Neural progenitor cell (in vitro differentiated cells): ENCODE data around the gene ATP10D. TPM values are rescaled to one million over a fixed set of nuclear protein-coding genes. Genes with fewer than 3 reads are reported as not detected.

Experiments
- DNase-seq: peaks from one replicate; pipeline ENCODE4 v3.0.0-alpha.2; 2016; ENCODE audit warnings: low spot score
- H2AFZ ChIP-seq: fragments of 200-600 bp; sonication (generic); replicated peaks from 2 replicates; pipeline ENCODE4 v1.6.1; 2016; ENCODE audit warnings: antibody characterized with exemption
- H3F3A ChIP-seq: fragments of 200-600 bp; sonication (generic); 2 replicates; pipeline ENCODE4 v1.6.1; 2016; ENCODE audit warnings: antibody characterized with exemption, low read depth
- H3K27ac ChIP-seq: fragments of 200-600 bp; sonication (generic); 2 replicates; pipeline ENCODE4 v1.5.1; 2016; ENCODE audit warnings: mild to moderate bottlenecking
- H3K27me3 ChIP-seq: fragments of 200-600 bp; sonication (generic); 2 replicates; pipeline ENCODE4 v1.6.1; 2016; ENCODE audit warnings: mild to moderate bottlenecking, moderate library complexity
- H3K36me3 ChIP-seq: fragments of 200-600 bp; sonication (generic); 2 replicates; pipeline ENCODE4 v1.5.1; 2016
- H3K4me1 ChIP-seq: fragments of 200-600 bp; sonication (generic); 2 replicates; pipeline ENCODE4 v1.6.1; 2016; ENCODE audit warnings: mixed run types
- H3K4me2 ChIP-seq: fragments of 200-600 bp; sonication (generic); 2 replicates; pipeline ENCODE4 v1.6.1; 2016
- H3K4me3 ChIP-seq: fragments of 200-600 bp; sonication (generic); 2 replicates; pipeline ENCODE4 v1.5.1; 2016
- H3K79me2 ChIP-seq: fragments of 200-600 bp; sonication (generic); 2 replicates; pipeline ENCODE4 v1.6.1; 2016; ENCODE audit warnings: low read depth
- H3K9ac ChIP-seq: fragments of 200-600 bp; sonication (generic); 2 replicates; pipeline ENCODE4 v1.6.1; 2016
- H3K9me3 ChIP-seq: fragments of 200-600 bp; sonication (generic); 2 replicates; pipeline ENCODE4 v1.5.1; 2016; ENCODE audit warnings: low read depth
- H4K20me1 ChIP-seq: fragments of 200-600 bp; sonication (generic); 2 replicates; pipeline ENCODE4 v1.6.1; 2016; ENCODE audit warnings: low read depth
- H3K27ac Mint-ChIP-seq: 3 replicates; pipeline ENCODE4 v1.8.0; 2021; ENCODE audit warnings: mixed read lengths
- H3K27me3 Mint-ChIP-seq: 2 replicates; pipeline ENCODE4 v1.8.0; 2022; ENCODE audit warnings: low read depth, mild to moderate bottlenecking, inconsistent platforms, moderate library complexity, mixed read lengths; ENCODE audit not compliant: insufficient read depth
- H3K36me3 Mint-ChIP-seq: 3 replicates; pipeline ENCODE4 v1.8.0; 2021; ENCODE audit warnings: mixed read lengths
- H3K4me1 Mint-ChIP-seq: 3 replicates; pipeline ENCODE4 v1.8.0; 2021; ENCODE audit warnings: mixed read lengths
- H3K4me3 Mint-ChIP-seq: 3 replicates; pipeline ENCODE4 v1.8.0; 2021; ENCODE audit warnings: mild to moderate bottlenecking, moderate library complexity, mixed read lengths
- H3K9me3 Mint-ChIP-seq: 3 replicates; pipeline ENCODE4 v1.8.0; 2020; ENCODE audit warnings: mixed read lengths
- CTCF ChIP-seq: fragments of 200-600 bp; sonication (generic); IDR thresholded peaks from 2 replicates; pipeline ENCODE4 v1.5.1; 2017; ENCODE audit warnings: antibody characterized with exemption, mild to moderate bottlenecking
- EZH2 ChIP-seq: fragments of 200-600 bp; sonication (generic); IDR thresholded peaks from 2 replicates; pipeline ENCODE4 v1.6.1; 2017; ENCODE audit warnings: antibody characterized with exemption, mild to moderate bottlenecking, moderate library complexity
- EZH2phosphoT487 ChIP-seq: fragments of 200-600 bp; sonication (generic); IDR thresholded peaks from 2 replicates; pipeline ENCODE4 v1.6.1; 2017; ENCODE audit warnings: antibody characterized with exemption
- total RNA-seq: library from RNA; depleted of rRNA; stranded (reverse); fragments of >200 nt; gene quantifications from 2 replicates; pipeline ENCODE4 v1.2.3, GENCODE V29; 2015; ENCODE audit warnings: low replicate concordance

Gene ATP10D
- total RNA-seq, 1 donor from 2014 or later = 8.1 TPM

- Histone ChIP-seq H3F3A (no peaks in the 10 kb centered on the region), H3K9me3 (no peaks in the 10 kb centered on the region), H3K27ac (no peak overlapping the region), H3K4me1 (no peaks in the 10 kb centered on the region), H3K9ac (no peak overlapping the region), H3K4me3 (no peak overlapping the region), H3K36me3 (no peaks in the 10 kb centered on the region), H2AFZ (no peak overlapping the region), H3K79me2 (no peaks in the 10 kb centered on the region), H3K4me2 (no peak overlapping the region), H4K20me1 (no peaks in the 10 kb centered on the region), H3K27me3 (no peaks in the 10 kb centered on the region)
- Mint-ChIP-seq H3K27ac (no peak overlapping the region), H3K9me3 (no peaks in the 10 kb centered on the region), H3K36me3 (no peaks in the 10 kb centered on the region), H3K4me3 (no peak overlapping the region), H3K4me1 (no peaks in the 10 kb centered on the region), H3K27me3 (peaks cover 2% of the 10 kb centered on the region)
- TF ChIP-seq EZH2 = no peak
- TF ChIP-seq CTCF = no peak
- no peak for TF ChIP-seq EZH2phosphoT487
- no peak for DNase-seq
These were observed 72.2 kb downstream of the ATP10D start for GRCh38 chr4:47557255-47557654.

GRCh38 chr4:47560682-47561081 is 75.6 kb downstream of the ATP10D start:
- H4K20me1 ChIP-seq = no peaks in the 10 kb centered on the region
- no peak overlapping the region for H3K4me3 Mint-ChIP-seq
- no peak for DNase-seq
- no peaks in the 10 kb centered on the region for H3K79me2 ChIP-seq
- no peak overlapping the region for H3K4me3 ChIP-seq
- H3K4me2 ChIP-seq = no peak overlapping the region
- H3K27ac ChIP-seq = no peak overlapping the region
- no peaks in the 10 kb centered on the region for H3K36me3 Mint-ChIP-seq
- H3K9me3 ChIP-seq = no peaks in the 10 kb centered on the region
- H3K36me3 ChIP-seq = no peaks in the 10 kb centered on the region
- H3K4me1 Mint-ChIP-seq = no peaks in the 10 kb centered on the region
- no peak overlapping the region for H3K27ac Mint-ChIP-seq
- H3K27me3 ChIP-seq = no peaks in the 10 kb centered on the region
- H3K9me3 Mint-ChIP-seq = no peaks in the 10 kb centered on the region
- H3K4me1 ChIP-seq = no peaks in the 10 kb centered on the region
- TF ChIP-seq CTCF (no peak), EZH2 (no peak), EZH2phosphoT487 (no peak)
- no peaks in the 10 kb centered on the region for H3F3A ChIP-seq
- H3K9ac ChIP-seq = no peak overlapping the region
- H3K27me3 Mint-ChIP-seq = no peaks in the 10 kb centered on the region
- no peak overlapping the region for H2AFZ ChIP-seq

GRCh38 chr4:47561331-47561730 is 76.3 kb downstream of the ATP10D start:
- no peak overlapping the region for H2AFZ ChIP-seq
- H3K4me3 ChIP-seq = no peak overlapping the region
- no peaks in the 10 kb centered on the region for H3F3A ChIP-seq
- no peak overlapping the region for H3K9ac ChIP-seq
- no peaks in the 10 kb centered on the region for H3K4me1 Mint-ChIP-seq
- no peaks in the 10 kb centered on the region for H4K20me1 ChIP-seq
- no peak overlapping the region for H3K4me2 ChIP-seq
- no peak overlapping the region for H3K27ac ChIP-seq
- H3K36me3 ChIP-seq = no peaks in the 10 kb centered on the region
- H3K27me3 Mint-ChIP-seq = no peaks in the 10 kb centered on the region
- no peaks in the 10 kb centered on the region for H3K4me1 ChIP-seq
- no peaks in the 10 kb centered on the region for H3K79me2 ChIP-seq
- no peaks in the 10 kb centered on the region for H3K9me3 ChIP-seq
- no peak for DNase-seq
- no peaks in the 10 kb centered on the region for H3K9me3 Mint-ChIP-seq
- no peak overlapping the region for H3K4me3 Mint-ChIP-seq
- TF ChIP-seq EZH2phosphoT487 = no peak
- no peak for TF ChIP-seq CTCF
- no peak for TF ChIP-seq EZH2
- no peaks in the 10 kb centered on the region for H3K36me3 Mint-ChIP-seq
- H3K27ac Mint-ChIP-seq = no peak overlapping the region
- no peaks in the 10 kb centered on the region for H3K27me3 ChIP-seq

GRCh38 chr4:47562297-47562696 is 77.2 kb downstream of the ATP10D start:
- Histone ChIP-seq H3K9ac (no peak overlapping the region), H3K4me1 (no peaks in the 10 kb centered on the region), H3K4me2 (no peak overlapping the region), H3K79me2 (no peaks in the 10 kb centered on the region), H3F3A (no peaks in the 10 kb centered on the region), H3K27me3 (no peaks in the 10 kb centered on the region), H3K27ac (no peak overlapping the region), H3K4me3 (no peak overlapping the region), H3K36me3 (no peaks in the 10 kb centered on the region), H2AFZ (no peak overlapping the region), H4K20me1 (no peaks in the 10 kb centered on the region), H3K9me3 (no peaks in the 10 kb centered on the region)
- Mint-ChIP-seq H3K4me1 (no peaks in the 10 kb centered on the region), H3K36me3 (no peaks in the 10 kb centered on the region), H3K27ac (no peak overlapping the region), H3K9me3 (no peaks in the 10 kb centered on the region), H3K4me3 (no peak overlapping the region), H3K27me3 (no peaks in the 10 kb centered on the region)
- DNase-seq = no peak
- TF ChIP-seq CTCF = no peak
- no peak for TF ChIP-seq EZH2
- TF ChIP-seq EZH2phosphoT487 = no peak
